Activated CD4-positive, alpha-beta T cell treated with anti-CD3 and anti-CD28 coated beads for 36 hours (primary cell): ENCODE data around the gene SMARCC1. TPM values are rescaled to one million over a fixed set of nuclear protein-coding genes. Genes with fewer than 3 reads are reported as not detected.
"Not testable (repeated sequence)": the region's sequence is repeated elsewhere in the genome, so short reads cannot be mapped to it uniquely, and the experiment has no call there.

Experiments used
- ATAC-seq: fragments of 200-7000 bp; cut with Tn5 transposase; one replicate; pipeline ENCODE4 v1.10.0; 2021; ENCODE audit warnings: mild to moderate bottlenecking, moderate library complexity
- CTCF ChIA-PET: fragments of 350-600 bp; sonication (Branson Sonifier 250); formaldehyde crosslinking; loops from one replicate; lab custom pipeline; 2021; ENCODE audit warnings: antibody characterized with exemption; lab: Charles Lee
- POLR2A ChIA-PET: fragments of 350-600 bp; sonication (Branson Sonifier 250); formaldehyde crosslinking; loops from one replicate; lab custom pipeline; 2021; ENCODE audit warnings: antibody characterized with exemption, inconsistent platforms; lab: Charles Lee
- DNase-seq: peaks from one replicate; pipeline ENCODE4 v3.0.0-alpha.2; 2020
- H3K27ac Mint-ChIP-seq: one replicate; pipeline ENCODE4 v1.8.0; 2021; ENCODE audit warnings: mixed read lengths
- H3K27me3 Mint-ChIP-seq: one replicate; pipeline ENCODE4 v1.8.0; 2021; ENCODE audit warnings: mixed read lengths
- H3K36me3 Mint-ChIP-seq: one replicate; pipeline ENCODE4 v1.8.0; 2021; ENCODE audit warnings: low read depth, mixed read lengths
- H3K4me1 Mint-ChIP-seq: one replicate; pipeline ENCODE4 v1.8.0; 2021; ENCODE audit warnings: mixed read lengths
- H3K4me3 Mint-ChIP-seq: one replicate; pipeline ENCODE4 v1.8.0; 2021; ENCODE audit warnings: mild to moderate bottlenecking, moderate library complexity, mixed read lengths
- H3K9me3 Mint-ChIP-seq: one replicate; pipeline ENCODE4 v1.8.0; 2021; ENCODE audit warnings: low read depth, mixed read lengths
- intact Hi-C, 2 experiments: fragments of 100-400 bp; cut with DNase I in 1 of 2; cut with micrococcal nuclease in 1 of 2; formaldehyde crosslinking; loops; one replicate each; pipeline versions ENCODE4 v1.14.2 to v1.15.1; 2022 to 2024; cut with DNase I, micrococcal nuclease
- total RNA-seq, 2 experiments: library from RNA; stranded (reverse); gene quantifications; one replicate each; pipeline ENCODE4 v1.2.3, GENCODE V29; 2021

SMARCC1 gene
- total RNA-seq, 2 experiments from 2014 or later: 129 to 130 TPM

DNA sequence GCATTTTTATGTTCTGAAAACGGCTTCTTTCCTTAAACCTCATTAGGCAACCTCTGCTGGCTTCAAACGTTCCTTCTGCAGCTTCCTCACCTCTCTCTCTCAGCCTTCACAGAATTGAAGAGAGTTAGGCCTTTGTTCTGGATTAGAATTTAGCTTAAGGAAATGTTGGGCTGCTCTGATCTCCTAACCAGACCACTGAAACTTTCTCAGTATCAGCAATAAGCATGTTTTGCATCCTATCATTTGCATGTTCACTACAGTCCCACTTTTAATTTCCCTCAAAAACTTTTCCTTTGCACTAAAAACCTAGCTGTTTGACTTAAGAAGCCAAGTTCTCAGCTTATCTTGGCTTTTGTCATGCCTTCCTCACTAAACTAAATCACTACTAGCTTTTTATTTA is 49.5 kb downstream of the SMARCC1 start:
- Mint-ChIP-seq H3K4me1 (peaks cover 7% of the 10 kb centered on the region), H3K4me3 (no peak overlapping the region), H3K27me3 (no peaks in the 10 kb centered on the region), H3K27ac (peak overlapping the region; percentile 27), H3K36me3 (peaks cover 54% of the 10 kb centered on the region), H3K9me3 (no peaks in the 10 kb centered on the region)
- ATAC-seq (no peak), DNase-seq (no peak)
- intact Hi-C loops: no loop called here
- CTCF ChIA-PET: interaction anchor here (0.6 to 1.0 kb wide), 3 partner anchors 9 to 1737 kb away, joined by 3 to 4 read pairs (median 3); no protein-coding TSS in a partner anchor
- POLR2A ChIA-PET: no interaction called here

DNA sequence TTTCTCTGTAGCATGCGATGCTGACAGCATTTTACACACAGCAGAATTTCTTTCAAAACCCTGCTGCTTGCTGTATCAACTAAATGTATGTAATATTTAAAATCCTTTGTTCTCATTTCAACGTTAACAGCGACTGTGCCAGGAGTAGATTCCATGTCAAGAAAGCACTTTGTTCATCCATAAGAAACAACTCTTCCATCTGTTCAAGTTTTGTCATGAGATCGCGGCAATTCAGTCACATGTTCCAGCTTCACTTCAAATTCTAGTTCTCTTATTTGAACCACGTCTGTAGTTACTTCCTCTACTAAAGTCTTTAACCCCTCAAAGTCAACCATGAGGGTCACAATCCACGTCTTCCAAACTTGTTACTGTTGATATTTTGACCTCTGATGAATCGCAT is 50.6 kb downstream of the SMARCC1 start:
- Mint-ChIP-seq H3K36me3 (peaks cover 56% of the 10 kb centered on the region), H3K27ac (no peak overlapping the region), H3K4me3 (no peak overlapping the region), H3K4me1 (peaks cover 8% of the 10 kb centered on the region), H3K9me3 (no peaks in the 10 kb centered on the region), H3K27me3 (no peaks in the 10 kb centered on the region)
- ChIA-PET CTCF (interaction anchor here (0.6 kb wide), 1 partner anchor 54 kb away, joined by 4 read pairs; no protein-coding TSS in a partner anchor), POLR2A (no interaction called here)
- intact Hi-C loops: no loop called here
- DNase-seq (no peak), ATAC-seq (no peak)

DNA sequence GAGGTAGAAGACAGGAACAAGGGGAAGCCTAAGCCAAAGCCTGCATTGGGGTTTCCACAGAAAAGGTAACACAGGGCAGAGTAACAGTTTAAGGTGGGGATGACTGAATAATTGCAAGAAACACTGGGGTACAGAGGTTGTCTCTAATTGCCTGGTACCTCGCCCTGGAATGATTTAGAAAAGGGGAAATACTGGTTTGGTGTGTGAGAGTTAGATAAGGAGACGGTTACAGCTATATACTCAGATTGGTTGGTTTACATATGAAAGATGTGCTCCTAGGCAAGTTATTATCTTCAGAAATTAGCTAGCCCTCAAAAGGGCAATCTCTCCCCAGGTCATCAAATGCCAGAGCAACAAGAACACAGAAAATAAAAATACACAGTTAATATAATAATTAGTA is 58.8 kb downstream of the SMARCC1 start:
- intact Hi-C loops: no loop called here
- Mint-ChIP-seq H3K27me3 (no peaks in the 10 kb centered on the region), H3K27ac (no peak overlapping the region), H3K36me3 (peaks cover 17% of the 10 kb centered on the region), H3K4me1 (peaks cover 4% of the 10 kb centered on the region), H3K9me3 (no peaks in the 10 kb centered on the region), H3K4me3 (no peak overlapping the region)
- ChIA-PET CTCF (interaction anchor here (1.1 to 1.4 kb wide), 2 partner anchors 10 to 103 kb away, joined by 4 to 5 read pairs; no protein-coding TSS in a partner anchor), POLR2A (no interaction called here)
- no peak for ATAC-seq
- no peak for DNase-seq

DNA sequence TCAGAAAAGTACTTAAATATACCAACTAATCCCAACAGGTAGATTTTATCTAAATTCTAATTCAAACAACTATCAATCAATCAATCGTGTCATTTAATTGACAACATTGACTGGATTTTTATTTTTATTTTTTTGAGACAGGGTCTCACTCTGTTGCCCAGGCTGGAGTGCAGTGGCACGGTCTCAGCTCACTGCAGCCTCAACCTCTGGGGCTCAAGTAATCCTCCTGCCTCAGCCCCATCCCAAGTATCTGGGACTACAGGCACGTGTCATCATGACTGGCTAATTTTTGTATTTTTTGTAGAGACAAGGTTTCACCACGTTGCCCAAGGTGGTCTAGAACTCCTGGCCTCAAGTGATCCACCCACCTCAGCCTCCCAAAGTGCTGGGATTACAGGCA is 64.2 kb downstream of the SMARCC1 start:
- ATAC-seq, H3K27me3 Mint-ChIP-seq, DNase-seq, H3K4me3 Mint-ChIP-seq, POLR2A ChIA-PET, intact Hi-C loops, H3K4me1 Mint-ChIP-seq, H3K9me3 Mint-ChIP-seq, H3K27ac Mint-ChIP-seq, CTCF ChIA-PET: not testable (repeated sequence)
- peaks cover 21% of the 10 kb centered on the region for H3K36me3 Mint-ChIP-seq

DNA sequence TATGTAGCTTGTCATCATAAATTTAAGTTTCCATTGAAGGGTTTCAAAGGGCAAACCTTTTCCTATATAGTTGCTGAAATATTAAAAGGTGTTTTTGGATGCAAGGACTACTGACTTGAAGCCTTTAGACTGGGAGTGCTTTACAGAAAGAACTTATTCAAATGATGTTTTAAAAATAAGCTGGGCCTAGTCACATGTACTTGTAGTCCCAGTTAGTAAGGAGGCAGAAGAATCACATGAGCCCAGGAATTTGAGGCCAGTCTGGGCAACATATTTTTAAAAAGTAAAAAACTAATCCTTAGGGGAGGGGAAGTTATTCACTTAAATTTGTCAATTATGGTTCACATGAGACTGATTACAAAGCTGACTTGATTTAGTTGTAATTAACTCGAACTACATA is 65.0 kb downstream of the SMARCC1 start:
- intact Hi-C loops: no loop called here
- ATAC-seq: no peak
- no peaks in the 10 kb centered on the region for H3K9me3 Mint-ChIP-seq
- CTCF ChIA-PET: interaction anchor here (1.4 kb wide), 1 partner anchor 108 kb away, joined by 3 read pairs; no protein-coding TSS in a partner anchor
- no peak overlapping the region for H3K4me3 Mint-ChIP-seq
- H3K4me1 Mint-ChIP-seq: peaks cover 7% of the 10 kb centered on the region
- H3K36me3 Mint-ChIP-seq: peaks cover 23% of the 10 kb centered on the region
- H3K27me3 Mint-ChIP-seq: no peaks in the 10 kb centered on the region
- POLR2A ChIA-PET: no interaction called here
- peak overlapping the region; percentile 76 for H3K27ac Mint-ChIP-seq
- DNase-seq: no peak

- H3K4me1 Mint-ChIP-seq: peaks cover 4% of the 10 kb centered on the region
- intact Hi-C loops: no loop called here
- H3K36me3 Mint-ChIP-seq: peaks cover 27% of the 10 kb centered on the region
- POLR2A ChIA-PET: no interaction called here
- no peak overlapping the region for H3K4me3 Mint-ChIP-seq
- no peak for ATAC-seq
- CTCF ChIA-PET: interaction anchor here (1.4 kb wide), 1 partner anchor 109 kb away, joined by 3 read pairs; no protein-coding TSS in a partner anchor
- no peaks in the 10 kb centered on the region for H3K9me3 Mint-ChIP-seq
- DNase-seq: no peak
- H3K27ac Mint-ChIP-seq: peak overlapping the region; percentile 43
- H3K27me3 Mint-ChIP-seq: no peaks in the 10 kb centered on the region
Measured at GRCh38 chr3:47715928-47716327, 65.8 kb downstream of the SMARCC1 start.

- no peaks in the 10 kb centered on the region for H3K27me3 Mint-ChIP-seq
- no peaks in the 10 kb centered on the region for H3K9me3 Mint-ChIP-seq
- no peak overlapping the region for H3K4me3 Mint-ChIP-seq
- POLR2A ChIA-PET: interaction anchor here (0.7 kb wide), 1 partner anchor 121 kb away, joined by 4 read pairs; no protein-coding TSS in a partner anchor
- no peak overlapping the region for H3K27ac Mint-ChIP-seq
- H3K36me3 Mint-ChIP-seq: peaks cover 33% of the 10 kb centered on the region
- intact Hi-C loops: no loop called here
- ATAC-seq (no peak), DNase-seq (no peak)
- CTCF ChIA-PET: interaction anchor here (1.0 kb wide), 1 partner anchor 238 kb away, joined by 3 read pairs; no protein-coding TSS in a partner anchor
- peaks cover 4% of the 10 kb centered on the region for H3K4me1 Mint-ChIP-seq
Measured at GRCh38 chr3:47714606-47715005, 67.1 kb downstream of the SMARCC1 start.

DNA sequence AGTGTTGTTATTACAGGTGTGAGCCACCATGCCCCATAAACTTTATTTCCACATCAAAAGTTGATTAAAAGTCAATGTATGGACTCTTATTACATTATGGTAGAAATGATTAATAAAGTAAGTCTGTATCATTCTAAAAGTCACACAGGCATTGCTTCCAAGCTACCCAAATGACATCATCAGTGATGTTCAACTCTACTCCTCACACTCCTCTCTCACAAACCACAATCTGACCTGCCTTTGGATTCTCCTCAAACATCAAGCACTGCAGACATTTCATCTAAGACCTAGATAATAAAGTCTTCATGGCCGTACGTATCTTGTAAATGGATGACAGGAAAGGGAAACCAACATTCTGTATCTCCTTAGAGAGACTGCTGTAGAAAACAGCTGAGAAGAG is 68.0 kb downstream of the SMARCC1 start:
- intact Hi-C loops: no loop called here
- CTCF ChIA-PET: interaction anchor here (0.8 kb wide), 1 partner anchor 292 kb away, joined by 3 read pairs; no protein-coding TSS in a partner anchor
- no peaks in the 10 kb centered on the region for H3K27me3 Mint-ChIP-seq
- DNase-seq (no peak), ATAC-seq (no peak)
- no peaks in the 10 kb centered on the region for H3K9me3 Mint-ChIP-seq
- POLR2A ChIA-PET: interaction anchor here (0.7 kb wide), 1 partner anchor 15 kb away, joined by 3 read pairs; no protein-coding TSS in a partner anchor
- H3K27ac Mint-ChIP-seq: no peak overlapping the region
- H3K4me3 Mint-ChIP-seq: no peak overlapping the region
- H3K4me1 Mint-ChIP-seq: peaks cover 4% of the 10 kb centered on the region
- H3K36me3 Mint-ChIP-seq: peaks cover 38% of the 10 kb centered on the region

DNA sequence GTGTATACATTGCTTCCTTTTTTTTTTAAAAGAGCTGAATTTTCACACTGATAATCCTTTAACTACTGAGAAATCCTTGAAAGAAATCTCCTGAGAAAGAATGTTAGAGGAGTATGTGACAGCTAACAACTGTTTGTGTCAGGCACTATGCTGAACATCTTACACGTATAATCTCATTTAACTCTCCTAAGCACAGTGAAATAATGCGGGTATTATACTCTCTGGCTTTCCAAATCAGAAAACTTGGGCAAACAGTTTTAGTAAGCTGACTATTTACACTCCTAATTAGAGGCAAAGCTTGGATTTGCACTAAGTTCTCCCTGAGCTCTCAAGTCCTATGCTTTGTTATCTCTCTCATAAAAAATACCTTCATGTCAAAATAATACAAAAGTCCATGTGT is 69.3 kb downstream of the SMARCC1 start:
- ChIA-PET CTCF (interaction anchor here (0.6 kb wide), 1 partner anchor 164 kb away, joined by 3 read pairs; no protein-coding TSS in a partner anchor), POLR2A (no interaction called here)
- ATAC-seq (no peak), DNase-seq (no peak)
- Mint-ChIP-seq H3K36me3 (peaks cover 42% of the 10 kb centered on the region), H3K4me1 (peaks cover 4% of the 10 kb centered on the region), H3K4me3 (no peak overlapping the region), H3K27ac (no peak overlapping the region), H3K9me3 (no peaks in the 10 kb centered on the region), H3K27me3 (no peaks in the 10 kb centered on the region)
- intact Hi-C loops: no loop called here

GRCh38 chr3:47711596-47711995 is 70.1 kb downstream of the SMARCC1 start:
- ATAC-seq: no peak
- Mint-ChIP-seq H3K9me3 (no peaks in the 10 kb centered on the region), H3K27me3 (no peaks in the 10 kb centered on the region), H3K4me3 (no peak overlapping the region), H3K4me1 (peaks cover 3% of the 10 kb centered on the region), H3K27ac (no peak overlapping the region), H3K36me3 (peaks cover 44% of the 10 kb centered on the region)
- POLR2A ChIA-PET: no interaction called here
- no peak for DNase-seq
- CTCF ChIA-PET: interaction anchor here (0.6 kb wide), 1 partner anchor 285 kb away, joined by 3 read pairs; no protein-coding TSS in a partner anchor
- intact Hi-C loops: no loop called here

DNA sequence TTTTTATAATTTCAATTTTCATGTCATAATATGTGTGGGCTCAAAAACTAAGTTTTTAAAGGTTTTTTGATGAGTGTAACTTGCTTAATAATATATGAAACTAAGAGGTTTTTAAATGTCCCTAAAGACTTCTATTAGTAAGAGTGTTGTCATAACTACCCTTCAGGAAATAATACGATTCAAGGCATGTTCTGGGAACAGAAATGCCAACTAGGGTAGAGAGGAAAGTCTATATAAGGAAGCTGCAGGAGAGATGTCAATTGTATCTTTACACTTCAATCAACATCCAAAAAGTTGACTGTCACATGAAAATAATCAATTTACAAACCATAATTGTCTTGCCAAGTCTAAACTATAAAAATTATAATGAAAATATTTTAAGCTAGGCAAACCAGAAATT is 76.3 kb downstream of the SMARCC1 start:
- Mint-ChIP-seq H3K4me1 (no peaks in the 10 kb centered on the region), H3K27me3 (no peaks in the 10 kb centered on the region), H3K36me3 (peaks cover 38% of the 10 kb centered on the region), H3K4me3 (no peak overlapping the region), H3K27ac (no peak overlapping the region), H3K9me3 (no peaks in the 10 kb centered on the region)
- ChIA-PET POLR2A (no interaction called here), CTCF (no interaction called here)
- DNase-seq (no peak), ATAC-seq (no peak)
- intact Hi-C loops: no loop called here

DNA sequence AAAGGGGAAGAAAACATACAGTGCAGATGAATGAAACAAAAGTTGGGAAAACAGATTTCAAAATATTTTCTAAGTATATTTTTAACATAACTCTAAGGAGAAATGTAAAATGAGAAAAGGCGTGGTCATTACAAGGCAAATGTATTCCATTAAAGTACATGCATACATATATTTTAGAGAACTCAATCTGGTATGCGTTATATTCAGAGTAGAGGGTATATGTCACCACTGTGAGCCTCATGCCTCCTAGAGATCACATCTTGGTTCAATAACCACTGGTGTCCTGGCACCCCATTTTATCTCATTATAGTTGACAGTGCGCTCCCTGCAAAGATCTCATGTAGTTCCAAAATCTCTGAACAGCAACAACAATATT is 77.5 kb downstream of the SMARCC1 start:
- CTCF ChIA-PET: no interaction called here
- DNase-seq (no peak), ATAC-seq (no peak)
- POLR2A ChIA-PET: no interaction called here
- intact Hi-C loops: no loop called here
- H3K36me3 Mint-ChIP-seq: peaks cover 35% of the 10 kb centered on the region
- H3K4me1 Mint-ChIP-seq: no peaks in the 10 kb centered on the region
- H3K27me3 Mint-ChIP-seq: no peaks in the 10 kb centered on the region
- H3K4me3 Mint-ChIP-seq: no peak overlapping the region
- no peaks in the 10 kb centered on the region for H3K9me3 Mint-ChIP-seq
- H3K27ac Mint-ChIP-seq: no peak overlapping the region
